ENCODE results near the gene NECTIN4.

NECTIN4 gene

GRCh38 chr1:161091093-161091492, 1.7 kb upstream of the NECTIN4 start:
- Histone ChIP-seq H3K27ac (ENCODE audit: low read length, poor library complexity, severe bottlenecking) (no peak overlapping the region), H4K8ac (ENCODE audit: low read length) (no peak overlapping the region), H3K79me1 (replicated peaks; ENCODE audit: low read length, poor library complexity, severe bottlenecking) (no peaks in the 10 kb centered on the region), H3K9ac (ENCODE audit: low read length) (no peak overlapping the region), H3K14ac (ENCODE audit: low read length in 2 of 2) (no peak overlapping the region), H2BK5ac (ENCODE audit: low read depth, low read length, poor library complexity, severe bottlenecking) (no peak overlapping the region), H3K27me3 (ENCODE audit: control insufficient read depth in 1 of 2, insufficient read depth in 1 of 2, low read length in 2 of 2) (no peaks in the 10 kb centered on the region), H3K4me2 (ENCODE audit: low read length, poor library complexity, severe bottlenecking) (no peak overlapping the region), H4K91ac (ENCODE audit: low read length) (no peak overlapping the region), H2AFZ (ENCODE audit: low read depth, low read length) (no peak overlapping the region), H3K23ac (ENCODE audit: low read length in 2 of 2) (no peak overlapping the region), H3K4me1 (ENCODE audit: control insufficient read depth, insufficient read depth, low read depth, low read length) (peaks cover 8% of the 10 kb centered on the region), H3K9me3 (ENCODE audit: control insufficient read depth, low read length) (no peaks in the 10 kb centered on the region), H3K4me3 (ENCODE audit: insufficient read depth in 1 of 2, low read depth in 1 of 2, low read length in 2 of 2) (no peak overlapping the region), H2BK120ac (ENCODE audit: low read depth, low read length) (no peak overlapping the region), H3K4ac (ENCODE audit: low read depth in 1 of 2, low read length in 2 of 2) (no peak overlapping the region), H3K18ac (ENCODE audit: low read depth in 1 of 2, low read length in 2 of 2) (no peak overlapping the region), H2BK12ac (ENCODE audit: low read length in 2 of 2) (no peak overlapping the region), H2AK5ac (ENCODE audit: low read length, severe bottlenecking) (no peak overlapping the region), H2BK15ac (ENCODE audit: low read depth, poor library complexity, severe bottlenecking) (no peak overlapping the region), H3K36me3 (ENCODE audit: control insufficient read depth in 1 of 2, insufficient read depth in 2 of 2, low read depth in 1 of 2, low read length in 2 of 2) (no peaks in the 10 kb centered on the region)
- no peak for DNase-seq
- WGBS = 79% methylated on average over 5 of the region's 5 CpGs

GRCh38 chr1:161090617-161091016, 1.3 kb upstream of the NECTIN4 start:
- no peak overlapping the region for H2BK120ac ChIP-seq (ENCODE audit: low read depth, low read length)
- no peak overlapping the region for H3K18ac ChIP-seq (ENCODE audit: low read depth in 1 of 2, low read length in 2 of 2)
- H3K9ac ChIP-seq (ENCODE audit: low read length) = no peak overlapping the region
- no peak overlapping the region for H3K14ac ChIP-seq (ENCODE audit: low read length in 2 of 2)
- no peaks in the 10 kb centered on the region for H3K79me1 ChIP-seq (replicated peaks; ENCODE audit: low read length, poor library complexity, severe bottlenecking)
- H2AFZ ChIP-seq (ENCODE audit: low read depth, low read length) = no peak overlapping the region
- H2BK5ac ChIP-seq (ENCODE audit: low read depth, low read length, poor library complexity, severe bottlenecking) = no peak overlapping the region
- no peaks in the 10 kb centered on the region for H3K36me3 ChIP-seq (ENCODE audit: control insufficient read depth in 1 of 2, insufficient read depth in 2 of 2, low read depth in 1 of 2, low read length in 2 of 2)
- no peak for DNase-seq
- H3K4me1 ChIP-seq (ENCODE audit: control insufficient read depth, insufficient read depth, low read depth, low read length) = peaks cover 8% of the 10 kb centered on the region
- no peaks in the 10 kb centered on the region for H3K27me3 ChIP-seq (ENCODE audit: control insufficient read depth in 1 of 2, insufficient read depth in 1 of 2, low read length in 2 of 2)
- H2BK12ac ChIP-seq (ENCODE audit: low read length in 2 of 2) = no peak overlapping the region
- H3K4ac ChIP-seq (ENCODE audit: low read depth in 1 of 2, low read length in 2 of 2) = no peak overlapping the region
- no peaks in the 10 kb centered on the region for H3K9me3 ChIP-seq (ENCODE audit: control insufficient read depth, low read length)
- H4K91ac ChIP-seq (ENCODE audit: low read length) = no peak overlapping the region
- H4K8ac ChIP-seq (ENCODE audit: low read length) = no peak overlapping the region
- no peak overlapping the region for H2BK15ac ChIP-seq (ENCODE audit: low read depth, poor library complexity, severe bottlenecking)
- WGBS = 95% methylated on average over 2 of the region's 3 CpGs
- no peak overlapping the region for H3K27ac ChIP-seq (ENCODE audit: low read length, poor library complexity, severe bottlenecking)
- no peak overlapping the region for H3K4me2 ChIP-seq (ENCODE audit: low read length, poor library complexity, severe bottlenecking)
- no peak overlapping the region for H2AK5ac ChIP-seq (ENCODE audit: low read length, severe bottlenecking)
- H3K23ac ChIP-seq (ENCODE audit: low read length in 2 of 2) = no peak overlapping the region
- H3K4me3 ChIP-seq (ENCODE audit: insufficient read depth in 1 of 2, low read depth in 1 of 2, low read length in 2 of 2) = no peak overlapping the region

- no peak overlapping the region for H3K4ac ChIP-seq (ENCODE audit: low read depth in 1 of 2, low read length in 2 of 2)
- no peaks in the 10 kb centered on the region for H3K36me3 ChIP-seq (ENCODE audit: control insufficient read depth in 1 of 2, insufficient read depth in 2 of 2, low read depth in 1 of 2, low read length in 2 of 2)
- no peak for DNase-seq
- no peaks in the 10 kb centered on the region for H3K79me1 ChIP-seq (replicated peaks; ENCODE audit: low read length, poor library complexity, severe bottlenecking)
- no peak overlapping the region for H2BK5ac ChIP-seq (ENCODE audit: low read depth, low read length, poor library complexity, severe bottlenecking)
- no peak overlapping the region for H2AK5ac ChIP-seq (ENCODE audit: low read length, severe bottlenecking)
- no peak overlapping the region for H3K27ac ChIP-seq (ENCODE audit: low read length, poor library complexity, severe bottlenecking)
- no peaks in the 10 kb centered on the region for H3K27me3 ChIP-seq (ENCODE audit: control insufficient read depth in 1 of 2, insufficient read depth in 1 of 2, low read length in 2 of 2)
- H3K23ac ChIP-seq (ENCODE audit: low read length in 2 of 2) = no peak overlapping the region
- no peak overlapping the region for H4K8ac ChIP-seq (ENCODE audit: low read length)
- H4K91ac ChIP-seq (ENCODE audit: low read length) = no peak overlapping the region
- H3K4me1 ChIP-seq (ENCODE audit: control insufficient read depth, insufficient read depth, low read depth, low read length) = peaks cover 14% of the 10 kb centered on the region
- no peak overlapping the region for H3K4me3 ChIP-seq (ENCODE audit: insufficient read depth in 1 of 2, low read depth in 1 of 2, low read length in 2 of 2)
- H3K9me3 ChIP-seq (ENCODE audit: control insufficient read depth, low read length) = no peaks in the 10 kb centered on the region
- H3K14ac ChIP-seq (ENCODE audit: low read length in 2 of 2) = no peak overlapping the region
- no peak overlapping the region for H3K4me2 ChIP-seq (ENCODE audit: low read length, poor library complexity, severe bottlenecking)
- no peak overlapping the region for H3K18ac ChIP-seq (ENCODE audit: low read depth in 1 of 2, low read length in 2 of 2)
- WGBS = 96% methylated on average over 5 of the region's 5 CpGs
- no peak overlapping the region for H3K9ac ChIP-seq (ENCODE audit: low read length)
- H2BK120ac ChIP-seq (ENCODE audit: low read depth, low read length) = no peak overlapping the region
- H2BK15ac ChIP-seq (ENCODE audit: low read depth, poor library complexity, severe bottlenecking) = no peak overlapping the region
- no peak overlapping the region for H2AFZ ChIP-seq (ENCODE audit: low read depth, low read length)
- H2BK12ac ChIP-seq (ENCODE audit: low read length in 2 of 2) = no peak overlapping the region
Measured at GRCh38 chr1:161089938-161090337, 580 bp upstream of the NECTIN4 start.

GRCh38 chr1:161088587-161089110, 709 bp downstream of the NECTIN4 start:
- Histone ChIP-seq H3K23ac (ENCODE audit: low read length in 2 of 2) (no peak overlapping the region), H3K9ac (ENCODE audit: low read length) (peak overlapping the region; percentile 43), H3K18ac (ENCODE audit: low read depth in 1 of 2, low read length in 2 of 2) (no peak overlapping the region), H3K27me3 (ENCODE audit: control insufficient read depth in 1 of 2, insufficient read depth in 1 of 2, low read length in 2 of 2) (no peaks in the 10 kb centered on the region), H3K4me2 (ENCODE audit: low read length, poor library complexity, severe bottlenecking) (no peak overlapping the region), H2BK120ac (ENCODE audit: low read depth, low read length) (no peak overlapping the region), H2BK5ac (ENCODE audit: low read depth, low read length, poor library complexity, severe bottlenecking) (no peak overlapping the region), H3K36me3 (ENCODE audit: control insufficient read depth in 1 of 2, insufficient read depth in 2 of 2, low read depth in 1 of 2, low read length in 2 of 2) (no peaks in the 10 kb centered on the region), H3K4ac (ENCODE audit: low read depth in 1 of 2, low read length in 2 of 2) (no peak overlapping the region), H2AFZ (ENCODE audit: low read depth, low read length) (no peak overlapping the region), H3K4me3 (ENCODE audit: insufficient read depth in 1 of 2, low read depth in 1 of 2, low read length in 2 of 2) (no peak overlapping the region), H3K4me1 (ENCODE audit: control insufficient read depth, insufficient read depth, low read depth, low read length) (peaks cover 24% of the 10 kb centered on the region), H2BK15ac (ENCODE audit: low read depth, poor library complexity, severe bottlenecking) (no peak overlapping the region), H4K91ac (ENCODE audit: low read length) (no peak overlapping the region), H3K27ac (ENCODE audit: low read length, poor library complexity, severe bottlenecking) (no peak overlapping the region), H3K9me3 (ENCODE audit: control insufficient read depth, low read length) (no peaks in the 10 kb centered on the region), H2AK5ac (ENCODE audit: low read length, severe bottlenecking) (no peak overlapping the region), H4K8ac (ENCODE audit: low read length) (no peak overlapping the region), H3K79me1 (replicated peaks; ENCODE audit: low read length, poor library complexity, severe bottlenecking) (no peaks in the 10 kb centered on the region), H3K14ac (ENCODE audit: low read length in 2 of 2) (no peak overlapping the region), H2BK12ac (ENCODE audit: low read length in 2 of 2) (no peak overlapping the region)
- WGBS = 62% methylated on average over 3 of the region's 3 CpGs
- DNase-seq = no peak
